ENCODE data around the gene ARL4A.

ARL4A gene

DNA sequence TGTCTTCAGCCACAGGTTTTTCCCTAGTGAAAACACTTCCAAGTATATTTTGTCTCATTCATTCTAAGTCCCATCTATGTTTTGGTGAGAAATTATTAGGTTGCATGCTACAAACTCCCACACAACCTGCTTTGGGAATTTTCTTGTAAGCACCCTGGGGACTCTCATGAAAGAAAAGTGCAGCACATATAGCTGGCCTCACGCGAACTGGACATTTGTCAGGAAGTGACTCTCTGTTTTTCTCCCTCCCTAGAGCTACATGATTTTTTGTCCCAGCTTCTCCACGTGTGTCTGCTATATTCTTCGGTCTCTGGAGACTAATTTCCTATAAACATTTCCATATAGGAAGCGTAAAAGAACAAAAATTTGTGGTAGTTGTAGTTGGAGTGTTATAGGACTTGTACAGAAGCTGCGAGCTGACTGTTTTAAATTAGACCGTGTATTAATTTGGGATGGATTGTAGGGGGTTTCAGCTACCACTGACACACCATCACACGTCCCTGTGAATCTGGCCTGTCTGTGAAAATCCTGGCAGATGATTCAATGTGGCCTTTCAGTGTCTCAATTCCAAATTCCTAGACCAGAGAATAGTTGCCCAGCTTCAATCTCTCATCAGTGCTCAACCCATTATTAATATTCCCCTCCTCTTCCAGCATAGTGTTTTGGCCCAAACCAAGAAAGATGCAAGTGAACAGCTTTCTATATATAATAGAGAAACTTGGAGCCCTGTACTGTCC is 40.2 kb downstream of the ARL4A start:
- DNase-seq, result no peak

DNA sequence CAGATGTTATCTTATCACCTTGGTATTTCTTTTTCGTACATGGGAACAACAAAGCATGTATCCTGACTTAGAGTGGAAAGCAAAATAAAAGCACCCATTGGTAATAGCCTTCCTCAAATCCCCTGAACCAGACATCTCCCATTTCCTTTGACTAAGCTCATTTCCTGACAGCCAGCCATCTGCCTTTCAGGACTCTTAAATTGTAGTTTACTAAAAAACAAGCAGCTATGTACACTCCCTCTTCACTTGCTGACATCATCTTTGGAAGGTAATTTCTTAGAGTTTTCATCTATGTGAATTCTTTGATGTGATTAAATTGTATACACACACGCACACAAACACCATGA is 40.7 kb downstream of the ARL4A start:
- no peak for DNase-seq

DNA sequence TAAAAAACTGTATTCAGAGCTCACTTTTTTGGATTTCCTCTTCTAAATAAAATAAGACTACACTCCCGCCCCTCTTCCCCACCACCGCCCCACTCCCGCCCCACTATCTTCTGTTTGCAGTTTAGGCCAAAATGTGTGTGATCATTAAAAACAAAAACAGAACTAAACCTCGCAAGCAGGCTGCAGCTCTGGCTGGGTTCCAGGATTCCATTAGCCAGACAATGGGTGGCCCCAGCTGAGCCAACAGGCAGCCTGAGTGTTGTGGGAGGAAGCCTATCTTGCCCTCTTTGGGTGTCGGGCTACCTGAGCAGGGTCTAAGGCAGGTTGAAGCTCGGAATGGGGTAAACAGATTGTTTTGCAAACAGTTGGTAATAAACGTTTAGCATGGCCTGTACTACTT is 41.7 kb downstream of the ARL4A start:
- no peak for DNase-seq

GRCh38 chr7:12730523-12730922 is 43.1 kb downstream of the ARL4A start:
- no peak for DNase-seq

DNA sequence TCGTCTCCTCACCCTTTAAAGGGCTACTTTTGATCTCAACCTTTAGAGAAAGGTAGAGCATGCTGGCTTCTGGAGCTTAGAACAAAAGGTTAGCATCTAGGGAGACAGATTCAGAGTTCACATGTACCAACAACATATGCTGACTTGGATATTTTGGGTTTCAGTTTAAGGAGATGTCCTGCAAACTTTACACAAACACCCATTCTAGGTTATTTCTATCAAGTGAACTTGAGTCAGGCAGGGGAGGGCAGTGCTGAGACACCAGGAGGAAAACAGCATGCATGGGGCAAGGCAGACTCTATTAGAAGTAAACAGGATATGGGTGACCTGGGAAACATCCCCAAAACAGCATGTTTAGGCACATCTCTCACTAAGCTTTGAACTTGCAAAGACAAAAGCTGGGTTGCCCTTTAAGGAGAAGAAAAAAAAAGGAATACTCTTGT is 43.8 kb downstream of the ARL4A start:
- no peak for DNase-seq

DNA sequence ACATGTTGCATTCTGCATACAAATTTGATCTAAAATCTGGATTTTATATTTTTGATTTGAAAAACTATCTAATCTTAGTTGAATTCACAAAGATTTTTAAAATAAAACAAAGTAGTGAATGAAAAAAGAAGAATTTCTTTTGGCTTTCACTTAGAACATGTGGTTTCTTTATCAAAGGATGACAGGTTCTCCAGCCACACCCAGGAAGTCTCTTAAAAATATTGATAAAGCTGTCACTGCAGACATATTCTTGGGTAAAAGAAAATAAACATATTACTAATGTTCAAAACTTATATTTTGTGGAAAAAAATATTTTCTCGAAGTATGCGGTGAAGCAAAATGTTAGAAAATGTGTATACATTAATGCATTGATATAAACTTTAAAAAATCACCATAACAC is 44.3 kb downstream of the ARL4A start:
- DNase-seq, result no peak

- no peak for DNase-seq
Measured at GRCh38 chr7:12732428-12732827, 45.0 kb downstream of the ARL4A start.

- no peak for DNase-seq
Measured at GRCh38 chr7:12735923-12736322, 48.5 kb downstream of the ARL4A start.

GRCh38 chr7:12737373-12737772 is 49.9 kb downstream of the ARL4A start:
- no peak for DNase-seq

DNA sequence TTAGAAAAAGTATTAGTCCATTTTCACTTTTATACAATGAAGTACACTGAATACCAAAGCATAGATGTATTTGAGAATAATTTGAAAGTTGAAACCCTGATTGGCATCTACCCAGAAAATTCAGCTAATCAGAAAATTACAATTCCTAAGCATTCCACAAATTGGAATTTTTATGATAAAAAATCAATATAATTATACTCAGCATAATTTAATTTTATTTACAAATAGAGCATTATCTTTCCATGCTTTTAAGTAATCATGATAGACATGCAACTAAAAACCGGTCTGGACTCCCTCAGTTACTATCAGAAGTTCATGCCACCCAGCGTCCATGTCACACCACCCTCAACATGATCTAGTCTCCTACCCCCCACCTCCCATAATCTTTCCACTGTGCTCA is 50.4 kb downstream of the ARL4A start:
- no peak for DNase-seq

DNA sequence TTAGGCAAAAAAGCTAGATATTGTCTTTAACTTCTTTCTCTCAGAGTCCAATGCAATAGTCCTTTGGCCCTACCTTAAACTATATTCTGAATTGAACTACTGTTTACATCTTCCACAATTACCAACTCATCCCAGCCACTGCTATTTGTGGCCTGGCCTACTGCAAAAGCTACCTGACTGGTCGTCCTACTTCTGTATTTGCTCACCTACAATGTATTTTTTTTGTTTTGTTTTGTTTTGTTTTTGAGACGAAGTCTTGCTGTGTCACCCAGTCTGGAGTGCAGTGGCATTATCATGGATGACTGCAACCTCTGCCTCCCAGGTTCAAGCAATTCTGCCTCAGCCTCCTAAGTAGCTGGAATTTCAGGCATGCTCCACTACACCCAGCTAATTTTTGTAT is 51.2 kb downstream of the ARL4A start:
- DNase-seq, result no peak

Data from activated naive CD4-positive, alpha-beta T cell (primary cell).